Epithelial cell of prostate (primary cell): ENCODE results near the gene FARP1.

ENCODE experiments used
- DNase-seq: peaks from one replicate; pipeline ENCODE4 v3.0.0-alpha.2; 2011; ENCODE audit warnings: low read depth, low spot score
- H3K27ac ChIP-seq: fragments of 450-650 bp; 2 replicates; pipeline ENCODE4 v1.5.1; 2017; ENCODE audit warnings: mild to moderate bottlenecking

FARP1 gene

DNA sequence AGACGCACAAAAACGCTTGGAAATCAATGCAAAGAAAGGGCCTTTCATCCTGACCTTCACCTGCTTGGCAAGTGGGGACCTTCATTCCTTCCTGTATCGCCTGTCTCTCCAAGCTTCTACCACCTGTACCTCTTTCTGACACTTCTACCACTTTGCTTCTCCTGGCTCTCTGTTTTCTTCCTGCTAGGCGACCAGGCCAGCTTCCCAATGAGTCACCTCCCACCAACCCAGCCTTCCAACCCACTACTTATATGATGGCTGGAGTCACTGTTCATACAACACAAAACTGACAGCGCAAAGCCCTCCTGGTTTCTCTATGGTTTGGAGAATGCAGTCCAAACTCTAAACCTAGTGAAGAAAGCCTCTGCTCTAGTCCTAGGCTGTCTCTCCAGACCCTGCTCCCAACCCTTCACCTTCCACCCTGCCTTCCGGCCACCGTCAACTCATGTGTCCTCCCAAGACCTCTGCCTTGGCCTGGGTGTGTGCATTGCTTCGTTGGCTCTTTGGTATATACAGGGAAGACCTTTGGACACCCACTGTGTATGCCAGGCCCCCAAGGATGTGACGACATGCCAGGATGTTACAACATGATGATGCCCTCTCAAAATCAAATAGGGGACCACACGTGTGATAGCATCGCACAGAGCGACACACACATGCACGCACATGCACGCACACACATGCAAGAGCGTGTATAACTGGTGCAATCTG is 285.5 kb downstream of the FARP1 start:
- DNase-seq = no peak
- H3K27ac ChIP-seq = no peak overlapping the region

- H3K27ac ChIP-seq = no peak overlapping the region
- no peak for DNase-seq
These were observed 286.2 kb downstream of the FARP1 start for GRCh38 chr13:98429081-98429480.

DNA sequence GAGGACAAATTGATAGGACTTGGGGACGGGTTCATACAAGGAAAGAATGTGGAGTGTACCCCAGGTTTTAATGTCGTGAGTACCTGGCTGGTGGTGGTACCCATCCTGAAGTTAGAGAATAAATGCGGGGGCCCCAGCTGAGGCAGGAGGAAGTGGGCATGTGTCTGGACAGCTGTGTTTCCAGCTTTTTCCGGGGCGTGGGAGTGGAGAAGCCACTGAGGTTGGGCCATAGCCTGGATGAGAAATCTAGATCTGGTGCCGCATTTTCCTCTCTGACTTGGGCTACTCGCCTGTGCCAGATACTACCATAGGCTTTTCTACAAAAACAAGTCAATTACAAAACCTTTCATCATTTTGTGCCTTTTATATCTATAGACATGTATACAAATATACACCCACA is 286.6 kb downstream of the FARP1 start:
- no peak overlapping the region for H3K27ac ChIP-seq
- DNase-seq = no peak

DNA sequence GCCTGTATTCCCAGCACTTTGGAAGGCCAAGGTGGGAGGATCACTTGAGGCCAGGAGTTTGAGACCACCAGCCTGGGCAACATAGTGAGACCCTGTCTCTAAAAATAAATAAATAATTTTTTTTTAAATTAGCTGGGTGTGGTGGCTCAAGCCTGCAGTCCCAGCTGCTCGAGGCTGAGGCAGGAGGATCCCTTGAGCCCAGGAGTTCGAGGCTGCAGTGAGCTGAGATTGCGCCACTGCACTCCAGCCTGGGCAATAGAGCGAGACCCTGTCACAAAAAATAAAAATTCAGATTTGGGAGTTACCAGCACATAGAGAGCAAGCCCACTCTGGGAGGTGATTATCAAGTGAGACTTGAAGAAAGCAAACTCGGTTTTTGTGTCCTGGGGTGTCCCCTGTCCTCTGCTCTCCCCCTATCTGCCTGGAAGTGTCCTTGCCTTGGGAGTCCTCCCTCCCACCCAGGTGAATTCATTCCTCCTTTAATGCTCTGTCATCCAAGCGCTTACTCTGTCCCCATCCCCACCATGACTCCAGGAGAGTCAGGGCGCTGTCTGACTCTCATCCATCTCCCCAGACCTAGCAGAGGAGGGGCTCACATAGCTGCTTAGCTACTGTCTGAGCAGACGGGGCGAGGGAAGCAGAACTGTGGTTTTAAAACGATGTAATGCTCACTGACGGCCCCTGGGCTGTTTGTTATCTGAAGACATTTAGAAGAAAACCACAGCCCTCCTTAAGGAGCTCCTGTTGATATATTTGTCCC is 287.3 kb downstream of the FARP1 start:
- H3K27ac ChIP-seq = no peak overlapping the region

GRCh38 chr13:98432638-98433037 is 289.7 kb downstream of the FARP1 start:
- DNase-seq = no peak

More for the DNA sequence above, 287.3 kb downstream of the FARP1 start:
- DNase-seq = no peak

GRCh38 chr13:98433654-98434053 is 290.8 kb downstream of the FARP1 start:
- DNase-seq = no peak
- no peak overlapping the region for H3K27ac ChIP-seq

More at GRCh38 chr13:98432638-98433037, 289.7 kb downstream of the FARP1 start:
- H3K27ac ChIP-seq = no peak overlapping the region

GRCh38 chr13:98434060-98434459 is 291.2 kb downstream of the FARP1 start:
- no peak overlapping the region for H3K27ac ChIP-seq
- DNase-seq = no peak

- DNase-seq = no peak
- no peak overlapping the region for H3K27ac ChIP-seq
These were observed 292.5 kb downstream of the FARP1 start for GRCh38 chr13:98435376-98435775.

GRCh38 chr13:98436233-98436910 is 293.5 kb downstream of the FARP1 start:
- no peak overlapping the region for H3K27ac ChIP-seq
- no peak for DNase-seq

- H3K27ac ChIP-seq = no peak overlapping the region
- no peak for DNase-seq
These were observed 295.6 kb downstream of the FARP1 start for GRCh38 chr13:98438246-98439125.

GRCh38 chr13:98439126-98439828 is 296.4 kb downstream of the FARP1 start:
- DNase-seq = no peak

DNA sequence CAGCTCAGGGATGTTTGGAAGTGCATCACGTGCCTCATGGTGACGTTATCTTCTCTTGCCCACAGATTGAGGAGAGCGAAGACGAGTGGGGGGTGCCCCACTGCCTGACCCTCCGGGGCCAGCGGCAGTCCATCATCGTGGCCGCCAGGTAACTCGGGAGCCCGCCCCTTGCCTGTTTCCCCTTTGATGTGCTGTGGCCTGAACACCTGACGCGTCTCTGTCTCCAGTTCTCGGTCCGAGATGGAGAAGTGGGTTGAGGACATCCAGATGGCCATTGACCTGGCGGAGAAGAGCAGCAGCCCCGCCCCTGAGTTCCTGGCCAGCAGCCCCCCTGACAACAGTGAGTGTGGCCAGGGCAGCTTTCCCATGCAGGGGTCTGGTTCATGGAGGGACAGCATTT is 297.0 kb downstream of the FARP1 start:
- no peak for DNase-seq
- no peak overlapping the region for H3K27ac ChIP-seq

More at GRCh38 chr13:98439126-98439828, 296.4 kb downstream of the FARP1 start:
- no peak overlapping the region for H3K27ac ChIP-seq

- DNase-seq = no peak
- no peak overlapping the region for H3K27ac ChIP-seq
These were observed 297.6 kb downstream of the FARP1 start for GRCh38 chr13:98440390-98441055.

DNA sequence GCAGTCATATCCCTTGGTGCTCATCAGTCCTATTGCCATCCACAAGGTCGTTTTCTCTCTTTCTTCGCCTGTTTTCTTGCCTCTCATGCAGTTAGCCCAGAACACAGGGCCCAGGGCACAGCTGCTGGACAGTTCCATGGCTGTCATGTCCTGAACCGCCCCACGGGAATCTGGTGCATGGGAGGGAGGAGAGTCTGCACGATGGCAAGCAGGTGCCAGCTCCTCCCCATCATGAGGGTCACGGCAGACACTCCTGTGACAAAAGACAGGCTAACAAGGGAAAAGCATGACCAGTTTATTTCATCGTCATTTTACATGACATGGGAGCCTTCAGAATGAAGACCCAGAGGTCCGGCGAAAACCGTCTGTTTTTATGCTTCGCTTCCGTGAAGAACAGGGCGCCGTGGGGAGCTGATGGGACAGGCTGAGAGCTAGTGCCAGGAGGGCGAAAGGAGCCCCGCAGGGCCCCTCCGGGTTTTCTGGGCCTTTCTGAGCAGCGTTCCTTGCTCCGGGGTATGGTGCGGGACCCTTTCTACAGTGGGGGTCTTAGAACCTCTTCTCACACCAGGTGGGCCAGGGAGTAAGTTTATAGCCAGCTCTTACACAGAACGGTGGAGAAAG is 298.3 kb downstream of the FARP1 start:
- H3K27ac ChIP-seq = no peak overlapping the region
- DNase-seq = no peak

DNA sequence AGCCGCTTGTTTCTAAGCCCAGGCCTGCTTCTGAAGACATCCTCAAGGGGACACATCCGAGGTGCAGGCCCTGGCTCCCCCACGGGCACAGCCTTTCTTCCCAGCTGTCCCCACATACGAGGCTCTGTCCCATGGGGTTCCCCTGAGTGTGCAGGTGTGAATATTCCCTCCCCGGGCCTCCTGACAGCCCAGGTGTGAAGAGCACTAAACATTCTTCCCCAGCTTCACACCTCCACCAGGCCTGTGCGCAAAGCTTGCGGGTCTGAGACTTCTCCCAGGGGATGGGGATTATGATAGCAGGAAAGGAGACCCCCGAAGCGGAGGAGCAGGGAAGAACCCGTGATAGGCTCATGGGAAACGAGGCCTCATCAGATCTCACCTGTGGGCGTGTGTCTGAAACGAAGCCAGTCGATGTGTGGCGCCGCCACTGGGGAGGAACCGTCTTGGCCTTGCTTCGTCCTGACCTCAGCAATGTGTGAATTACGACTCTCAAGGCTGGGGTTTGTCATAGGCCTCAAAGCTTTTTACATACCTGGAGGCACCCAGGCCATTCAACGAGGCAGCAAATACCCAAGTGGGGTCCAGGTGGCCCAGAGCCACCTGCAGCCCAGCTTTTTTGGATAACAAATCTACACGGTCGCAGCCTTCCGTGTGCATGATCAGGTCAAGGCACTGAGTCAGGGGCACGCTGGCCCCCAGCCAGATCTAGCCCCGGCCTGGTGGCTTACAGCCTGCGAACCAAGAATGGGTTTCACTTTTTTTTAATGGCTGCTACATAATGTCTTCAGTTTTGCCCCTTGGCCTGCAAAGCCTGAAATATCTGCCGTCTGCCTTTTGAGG is 299.7 kb downstream of the FARP1 start:
- no peak for DNase-seq
- H3K27ac ChIP-seq = peak overlapping the region; percentile 67

- DNase-seq = peak; percentile 67
- peak overlapping the region; percentile 67 for H3K27ac ChIP-seq
These were observed 300.4 kb downstream of the FARP1 start for GRCh38 chr13:98443329-98443728.

- DNase-seq = no peak
- peak overlapping the region; percentile 67 for H3K27ac ChIP-seq
These were observed 301.0 kb downstream of the FARP1 start for GRCh38 chr13:98443800-98444325.
